Measurements from ENCODE around the gene CTPS2.
A peak's percentile ranks its signal among the peaks of the same experiment; 100 is the strongest.
"Not testable (repeated sequence)": the region's sequence is repeated elsewhere in the genome, so short reads cannot be mapped to it uniquely, and the experiment has no call there.

CTPS2 gene, protein sequence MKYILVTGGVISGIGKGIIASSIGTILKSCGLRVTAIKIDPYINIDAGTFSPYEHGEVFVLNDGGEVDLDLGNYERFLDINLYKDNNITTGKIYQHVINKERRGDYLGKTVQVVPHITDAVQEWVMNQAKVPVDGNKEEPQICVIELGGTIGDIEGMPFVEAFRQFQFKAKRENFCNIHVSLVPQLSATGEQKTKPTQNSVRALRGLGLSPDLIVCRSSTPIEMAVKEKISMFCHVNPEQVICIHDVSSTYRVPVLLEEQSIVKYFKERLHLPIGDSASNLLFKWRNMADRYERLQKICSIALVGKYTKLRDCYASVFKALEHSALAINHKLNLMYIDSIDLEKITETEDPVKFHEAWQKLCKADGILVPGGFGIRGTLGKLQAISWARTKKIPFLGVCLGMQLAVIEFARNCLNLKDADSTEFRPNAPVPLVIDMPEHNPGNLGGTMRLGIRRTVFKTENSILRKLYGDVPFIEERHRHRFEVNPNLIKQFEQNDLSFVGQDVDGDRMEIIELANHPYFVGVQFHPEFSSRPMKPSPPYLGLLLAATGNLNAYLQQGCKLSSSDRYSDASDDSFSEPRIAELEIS

DNA sequence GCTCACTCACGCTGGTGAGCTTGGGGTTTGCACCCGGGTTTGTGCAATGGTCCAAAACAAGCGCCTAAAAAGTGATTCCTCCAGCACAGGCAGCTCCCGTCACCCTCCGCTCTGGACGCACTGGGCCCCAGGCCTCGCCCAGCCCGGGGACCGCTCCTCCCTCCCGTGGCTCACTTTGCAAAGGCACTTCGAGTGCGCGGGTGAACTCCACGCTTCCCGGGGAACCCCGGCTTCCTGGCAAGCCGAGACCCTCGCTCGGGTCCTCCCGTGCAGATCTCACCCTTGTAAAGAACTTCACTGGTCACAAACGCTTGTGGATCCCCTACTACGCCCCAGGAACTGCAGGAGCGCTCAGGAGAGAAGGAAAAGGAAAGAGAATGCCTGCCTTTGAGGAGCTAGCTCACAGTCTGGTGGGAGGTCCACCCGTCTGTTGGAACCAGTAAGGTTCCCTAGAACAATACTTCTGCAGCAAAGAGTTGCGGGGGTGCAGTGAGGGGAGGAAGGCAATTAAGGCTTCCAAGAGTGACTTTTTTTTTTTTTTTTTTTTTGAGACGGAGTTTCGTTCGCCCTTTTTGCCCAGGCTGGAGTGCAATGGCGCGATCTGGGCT is at the start of gene CTPS2:
Gene CTPS2 (minus strand): TSS at position 122 of the 608 bp plus-strand sequence. CDS start 9,767 bp downstream, outside the sequence.
- peak; percentile 47 for DNase-seq

- not testable (repeated sequence) for DNase-seq
Measured at GRCh38 chrX:16761500-16761899, 49.0 kb upstream of the CTPS2 start.

DNA sequence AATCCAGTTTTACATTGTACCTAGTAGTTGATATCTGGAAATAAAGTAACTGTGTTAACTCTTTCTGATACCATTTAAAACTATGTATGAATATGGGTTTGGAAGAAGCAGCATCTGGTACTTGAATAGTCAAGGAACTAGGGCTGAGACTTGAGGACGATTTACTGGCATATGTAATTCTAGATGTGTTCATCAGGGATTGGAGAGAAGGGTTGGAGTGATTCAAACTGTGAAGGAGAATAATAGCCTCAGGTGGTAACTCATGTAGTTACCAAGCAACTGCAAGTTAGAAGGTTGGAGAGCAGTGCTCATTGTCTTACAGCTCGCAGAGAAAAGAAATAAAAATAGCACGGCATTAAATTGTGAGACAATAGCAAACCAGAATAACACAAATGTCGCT is 44.3 kb upstream of the CTPS2 start:
- DNase-seq = no peak

DNA sequence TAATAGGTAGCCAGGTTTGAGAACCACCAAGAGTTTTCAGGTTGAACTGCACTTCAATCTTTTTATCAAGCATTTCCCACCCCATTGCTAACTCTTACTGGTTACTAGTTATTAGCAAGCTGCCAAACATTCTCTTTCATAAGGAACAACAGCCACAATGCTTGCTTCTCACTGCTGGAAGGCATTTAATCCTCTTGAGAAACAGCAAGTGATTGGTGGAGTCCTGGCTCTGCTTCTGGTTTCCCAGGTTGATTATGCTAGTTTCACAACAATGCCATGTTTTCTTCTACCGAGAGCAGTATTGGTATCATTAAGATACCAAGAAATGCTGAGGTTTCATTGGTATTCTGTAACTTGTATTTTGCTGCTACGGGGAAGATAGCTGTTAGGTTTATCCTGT is 41.5 kb upstream of the CTPS2 start:
- DNase-seq = no peak

DNA sequence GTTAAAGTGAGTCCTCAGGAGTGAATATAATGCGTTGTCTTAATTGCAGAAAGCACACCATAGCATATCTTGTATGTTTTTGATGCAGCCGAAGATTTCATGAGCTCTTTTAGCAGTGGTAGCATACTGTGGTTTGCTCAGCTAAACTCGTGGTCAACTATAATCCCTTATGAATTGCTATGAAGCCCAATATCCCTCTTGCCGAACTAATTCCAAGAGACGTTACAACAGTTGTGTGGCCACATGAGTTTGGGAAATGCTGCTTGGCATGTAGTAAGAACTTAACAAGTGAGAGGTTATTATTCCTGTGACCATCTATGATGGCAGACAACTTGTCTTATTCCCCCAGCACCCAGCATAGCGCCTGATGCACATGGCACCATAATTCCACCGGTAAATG is 37.7 kb upstream of the CTPS2 start:
- DNase-seq = no peak

DNA sequence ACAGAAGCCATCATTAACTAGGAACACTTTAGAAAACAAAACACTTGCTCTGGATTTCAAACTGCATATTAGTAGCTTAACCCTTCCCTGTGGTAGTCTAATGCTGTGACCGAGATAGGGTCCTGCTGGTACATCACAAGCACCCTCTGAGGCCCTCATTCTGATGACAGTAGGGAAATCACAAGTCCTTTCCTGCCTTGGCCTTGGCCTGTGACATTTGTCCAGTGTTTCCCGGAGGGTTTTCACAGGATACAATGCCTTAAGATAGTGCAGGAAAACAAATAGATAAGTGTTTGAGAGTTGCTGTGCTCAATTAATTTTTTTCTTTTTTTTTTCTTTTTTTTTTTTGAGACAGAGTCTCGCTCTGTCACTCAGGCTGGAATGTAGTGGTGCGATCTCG is 36.0 kb upstream of the CTPS2 start:
- no peak for DNase-seq

- no peak for DNase-seq
Measured at GRCh38 chrX:16745659-16746058, 33.2 kb upstream of the CTPS2 start.

DNA sequence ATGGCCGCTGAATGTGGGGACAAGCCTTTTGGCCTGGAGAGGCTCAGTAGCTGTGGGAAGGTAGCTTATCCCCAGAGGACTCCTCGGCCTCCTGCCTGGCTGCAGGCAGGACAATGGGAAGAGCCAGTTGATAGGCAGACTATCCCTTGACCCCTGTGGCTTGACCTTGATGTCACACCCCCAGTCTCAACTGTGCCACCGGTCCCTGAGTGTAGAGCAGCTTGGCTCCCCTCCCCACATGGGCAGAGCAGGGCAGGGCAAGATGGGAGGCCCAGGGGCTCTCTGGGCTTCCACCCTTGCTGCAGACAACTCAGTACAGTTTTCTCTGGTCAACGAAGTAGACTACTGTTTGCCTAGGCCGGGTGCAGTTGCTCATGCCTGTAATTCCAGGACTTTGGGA is 32.6 kb upstream of the CTPS2 start:
- DNase-seq = no peak

GRCh38 chrX:16743604-16744325 is 31.3 kb upstream of the CTPS2 start:
- DNase-seq = no peak

GRCh38 chrX:16739574-16739973 is 27.1 kb upstream of the CTPS2 start:
- no peak for DNase-seq

GRCh38 chrX:16737024-16737423 is 24.6 kb upstream of the CTPS2 start:
- no peak for DNase-seq

- no peak for DNase-seq
Measured at GRCh38 chrX:16733013-16733412, 20.5 kb upstream of the CTPS2 start.

DNA sequence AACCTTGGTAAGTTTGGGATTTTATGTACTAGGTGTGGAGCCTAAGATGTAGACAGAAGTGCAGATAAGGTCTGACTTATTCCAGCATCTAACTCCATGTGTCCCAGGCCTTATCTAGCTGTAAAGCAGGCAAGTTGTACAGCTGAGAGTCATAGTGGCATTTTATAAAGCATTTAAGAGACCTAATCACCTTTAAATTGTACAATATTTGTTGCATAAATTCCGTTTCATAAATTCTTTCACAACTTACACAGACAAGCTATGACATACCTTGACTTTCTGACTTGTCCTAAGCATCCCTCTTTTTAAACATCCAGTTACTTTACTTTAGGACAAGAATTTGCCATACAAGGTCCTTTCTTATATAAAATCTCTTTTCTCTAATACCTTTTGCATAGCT is 18.0 kb upstream of the CTPS2 start:
- no peak for DNase-seq

- no peak for DNase-seq
Measured at GRCh38 chrX:16727637-16728036, 15.2 kb upstream of the CTPS2 start.

- not testable (repeated sequence) for DNase-seq
Measured at GRCh38 chrX:16726347-16726988, 14.0 kb upstream of the CTPS2 start.

DNA sequence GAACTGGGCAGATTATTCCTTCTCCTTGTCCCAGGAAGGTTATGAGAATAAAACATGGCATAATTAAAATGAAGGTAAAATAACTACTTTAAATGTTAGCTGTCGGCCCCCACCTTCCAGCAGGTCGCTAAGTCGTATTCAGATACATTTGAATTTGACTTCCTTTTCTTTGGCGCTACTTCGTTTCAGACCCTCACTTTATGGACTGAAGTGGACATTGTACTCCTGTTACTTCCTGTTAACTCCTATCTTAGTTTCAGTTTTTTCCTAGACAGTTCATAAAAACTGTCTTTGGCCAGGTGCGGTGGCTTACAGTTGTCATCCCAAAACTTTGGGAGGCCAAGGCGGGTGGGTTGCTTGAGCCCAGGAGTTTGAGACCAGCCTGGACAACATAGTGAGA is 12.6 kb upstream of the CTPS2 start:
- no peak for DNase-seq

DNA sequence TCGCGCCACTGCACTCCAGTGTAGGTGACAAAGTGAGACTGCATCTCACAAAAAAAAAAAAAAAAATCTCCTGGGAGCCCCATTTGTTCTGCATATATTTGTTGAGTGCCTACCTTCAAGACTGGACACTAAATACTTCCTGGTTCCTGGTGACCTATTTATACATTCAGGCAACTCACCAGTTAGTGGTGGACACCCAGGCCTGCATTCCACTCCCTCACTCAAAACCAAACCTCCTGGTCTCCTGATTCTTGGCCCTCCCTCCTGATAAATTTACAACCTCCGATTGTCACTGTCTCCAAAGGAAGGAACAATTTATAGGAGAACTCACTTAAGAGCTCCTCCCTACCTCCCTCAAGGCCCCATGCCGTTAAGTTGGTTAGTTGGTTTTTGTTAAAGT is 10.0 kb upstream of the CTPS2 start:
- DNase-seq = no peak

GRCh38 chrX:16719334-16720084 is 7.0 kb upstream of the CTPS2 start, which contains the start of gene SYAP1:
SYAP1 (plus strand) TSS chrX:16719612; CDS start chrX:16719725, 113 bp downstream.
- peak; percentile 94 for DNase-seq

DNA sequence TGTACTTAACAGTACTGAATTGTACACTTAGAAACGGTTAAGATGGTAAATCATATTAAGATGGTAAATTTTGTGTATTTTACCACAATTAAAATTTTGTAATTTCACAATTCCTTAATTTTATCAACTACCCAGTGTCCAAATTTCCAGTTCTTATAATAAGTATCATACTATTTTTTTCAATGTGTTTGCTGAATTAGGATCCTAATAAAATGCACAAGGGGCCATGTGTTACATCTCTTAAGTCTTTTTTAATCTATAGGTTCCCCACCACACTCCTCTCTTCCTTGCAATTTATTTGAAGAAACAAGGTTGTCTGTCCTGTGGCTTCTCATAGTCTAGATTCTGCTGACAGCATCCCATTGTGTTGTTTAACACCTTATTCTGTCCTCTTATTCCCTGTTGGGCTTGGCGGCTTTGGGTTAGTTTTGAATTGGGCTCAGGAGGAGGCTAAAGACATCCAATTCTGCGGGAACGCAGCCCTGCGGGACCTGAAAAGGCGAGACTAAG is 6.4 kb upstream of the CTPS2 start:
- no peak for DNase-seq

- DNase-seq = not testable (repeated sequence)
Measured at GRCh38 chrX:16716451-16716850, 4.0 kb upstream of the CTPS2 start.

DNA sequence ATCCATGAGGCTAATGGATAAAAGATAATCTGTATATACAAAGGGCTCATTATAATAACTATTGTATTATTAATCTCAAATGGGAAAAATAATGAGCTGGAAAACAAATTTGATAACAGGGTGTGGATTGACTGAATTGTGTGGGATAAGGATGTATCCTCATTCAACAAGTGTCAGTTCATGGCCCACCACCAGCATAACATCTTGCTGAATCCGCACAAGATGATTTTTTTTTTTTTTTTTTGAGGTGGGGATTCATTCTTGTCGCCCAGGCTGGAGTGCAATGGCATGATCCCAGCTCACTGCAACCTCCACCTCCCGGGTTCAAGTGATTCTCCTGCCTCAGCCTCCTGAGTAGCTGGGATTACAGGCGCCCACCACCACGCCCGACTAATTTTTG is 3.2 kb upstream of the CTPS2 start:
- not testable (repeated sequence) for DNase-seq

GRCh38 chrX:16714504-16714903 is 2.0 kb upstream of the CTPS2 start:
- DNase-seq = no peak
